ENCODE results near the gene KIRREL3. TPM values are rescaled to one million over a fixed set of nuclear protein-coding genes. Genes with fewer than 3 reads are reported as not detected.

The KIRREL3 gene
- total RNA-seq, 1 donor from 2014 or later = not detected

GRCh38 chr11:126525216-126525615 lies 475.4 kb downstream of the KIRREL3 start:
- Histone ChIP-seq H3K27me3 (ENCODE audit: control insufficient read depth, insufficient read depth, low read length) (no peaks in the 10 kb centered on the region), H3K36me3 (ENCODE audit: control insufficient read depth, insufficient read depth, low read length) (no peaks in the 10 kb centered on the region), H3K4me3 (ENCODE audit: low read depth, low read length) (no peak overlapping the region)
- FAIRE-seq (no peak), DNase-seq (ENCODE audit: low read depth) (no peak)
- no peak for TF ChIP-seq CTCF (IDR thresholded peaks at IDR 0.05; ENCODE audit: insufficient read depth, low read length, severe bottlenecking)

GRCh38 chr11:126523441-126524205 lies 476.9 kb downstream of the KIRREL3 start:
- no peak for FAIRE-seq
- no peaks in the 10 kb centered on the region for H3K27me3 ChIP-seq (ENCODE audit: control insufficient read depth, insufficient read depth, low read length)

GRCh38 chr11:126522606-126523005 lies 478.0 kb downstream of the KIRREL3 start:
- Histone ChIP-seq H3K4me3 (ENCODE audit: low read depth, low read length) (no peak overlapping the region), H3K27me3 (ENCODE audit: control insufficient read depth, insufficient read depth, low read length) (no peaks in the 10 kb centered on the region), H3K36me3 (ENCODE audit: control insufficient read depth, insufficient read depth, low read length) (no peaks in the 10 kb centered on the region)
- no peak for TF ChIP-seq CTCF (IDR thresholded peaks at IDR 0.05; ENCODE audit: insufficient read depth, low read length, severe bottlenecking)
- FAIRE-seq (no peak), DNase-seq (ENCODE audit: low read depth) (no peak)

More at GRCh38 chr11:126523441-126524205, 476.9 kb downstream of the KIRREL3 start:
- no peak for TF ChIP-seq CTCF (IDR thresholded peaks at IDR 0.05; ENCODE audit: insufficient read depth, low read length, severe bottlenecking)
- no peak for DNase-seq (ENCODE audit: low read depth)
- Histone ChIP-seq H3K36me3 (ENCODE audit: control insufficient read depth, insufficient read depth, low read length) (no peaks in the 10 kb centered on the region), H3K4me3 (ENCODE audit: low read depth, low read length) (no peak overlapping the region)

DNA sequence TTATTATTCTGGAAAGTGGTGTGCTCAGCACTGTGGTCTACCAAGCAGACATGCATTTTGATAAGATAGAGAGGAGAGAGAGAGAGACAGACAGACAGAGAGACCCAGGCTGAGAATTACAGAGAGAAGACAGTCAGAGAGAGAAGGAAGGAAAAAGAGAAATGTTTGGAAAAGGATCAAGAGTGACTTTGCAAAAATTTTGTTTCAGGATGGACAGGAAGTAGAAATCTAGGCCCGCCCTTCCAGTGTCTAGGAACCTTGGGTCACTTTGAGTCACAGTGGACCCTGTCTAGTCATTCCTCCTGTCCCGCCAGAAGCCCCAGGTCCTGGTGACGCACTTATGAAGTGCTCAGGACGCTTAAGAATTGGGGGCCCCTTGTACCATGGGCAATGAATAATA lies 478.4 kb downstream of the KIRREL3 start:
- no peaks in the 10 kb centered on the region for H3K27me3 ChIP-seq (ENCODE audit: control insufficient read depth, insufficient read depth, low read length)
- FAIRE-seq (no peak), DNase-seq (ENCODE audit: low read depth) (no peak)
- TF ChIP-seq CTCF (IDR thresholded peaks at IDR 0.05; ENCODE audit: insufficient read depth, low read length, severe bottlenecking) = no peak
- no peaks in the 10 kb centered on the region for H3K36me3 ChIP-seq (ENCODE audit: control insufficient read depth, insufficient read depth, low read length)
- H3K4me3 ChIP-seq (ENCODE audit: low read depth, low read length) = no peak overlapping the region

GRCh38 chr11:126521196-126521595 lies 479.4 kb downstream of the KIRREL3 start:
- Histone ChIP-seq H3K4me3 (ENCODE audit: low read depth, low read length) (no peak overlapping the region), H3K27me3 (ENCODE audit: control insufficient read depth, insufficient read depth, low read length) (no peaks in the 10 kb centered on the region), H3K36me3 (ENCODE audit: control insufficient read depth, insufficient read depth, low read length) (no peaks in the 10 kb centered on the region)
- DNase-seq (ENCODE audit: low read depth) (no peak), FAIRE-seq (no peak)
- TF ChIP-seq CTCF (IDR thresholded peaks at IDR 0.05; ENCODE audit: insufficient read depth, low read length, severe bottlenecking) = no peak

Data from bronchial epithelial cell (primary cell).